Activated T-helper 17 cell treated with anti-CD3 and anti-CD28 coated beads, Interleukin-2, amount 50 U/mL, for 72 hours (primary cell): Measurements from ENCODE around the gene THY1. TPM values are rescaled to one million over a fixed set of nuclear protein-coding genes. Genes with fewer than 3 reads are reported as not detected.

Experiments used
- ATAC-seq: fragments of 150-1000 bp; cut with Tn5 transposase; replicated peaks from 2 replicates; pipeline ENCODE4 v1.10.0; 2021; ENCODE audit warnings: mild to moderate bottlenecking, moderate library complexity
- H3K27ac Mint-ChIP-seq: one replicate; pipeline ENCODE4 v1.8.0; 2022; ENCODE audit warnings: mixed read lengths
- H3K27me3 Mint-ChIP-seq: one replicate; pipeline ENCODE4 v1.8.0; 2022; ENCODE audit warnings: mixed read lengths
- H3K36me3 Mint-ChIP-seq: one replicate; pipeline ENCODE4 v1.8.0; 2022; ENCODE audit warnings: low read depth, mild to moderate bottlenecking, mixed read lengths
- H3K4me1 Mint-ChIP-seq: one replicate; pipeline ENCODE4 v1.8.0; 2022; ENCODE audit warnings: mixed read lengths
- H3K4me3 Mint-ChIP-seq: one replicate; pipeline ENCODE4 v1.8.0; 2022; ENCODE audit warnings: mild to moderate bottlenecking, mixed read lengths
- H3K9me3 Mint-ChIP-seq: one replicate; pipeline ENCODE4 v1.8.0; 2022; ENCODE audit warnings: mixed read lengths
- total RNA-seq, 2 donors: library from RNA; stranded (reverse); gene quantifications; one replicate each; pipeline ENCODE4 v1.2.3, GENCODE V29; 2022

THY1 gene
- total RNA-seq, 2 donors from 2014 or later = 1.1 to 4.7 TPM

DNA sequence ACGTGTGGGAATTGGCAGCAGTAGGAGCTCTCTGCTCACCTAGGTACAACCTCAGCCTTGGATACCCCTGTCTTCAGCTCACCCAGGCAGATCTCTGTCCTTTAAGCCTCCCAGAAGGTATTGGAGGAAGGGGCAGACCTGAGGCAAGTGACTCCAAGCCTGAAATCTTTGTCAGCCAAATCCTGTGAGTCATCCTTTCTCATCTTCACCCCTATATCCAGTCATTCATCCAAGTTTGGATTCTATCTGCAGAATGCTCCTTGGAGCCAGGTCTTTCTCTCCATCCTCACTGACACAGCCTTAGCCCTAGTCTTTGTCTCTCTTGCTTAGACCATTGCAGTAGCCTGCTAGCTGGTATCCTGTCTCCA is 10.4 kb upstream of the THY1 start:
- Mint-ChIP-seq H3K4me1 (no peaks in the 10 kb centered on the region), H3K36me3 (no peaks in the 10 kb centered on the region), H3K27ac (no peak overlapping the region), H3K9me3 (peaks cover 3% of the 10 kb centered on the region), H3K27me3 (peaks cover 20% of the 10 kb centered on the region), H3K4me3 (no peak overlapping the region)
- no peak for ATAC-seq

DNA sequence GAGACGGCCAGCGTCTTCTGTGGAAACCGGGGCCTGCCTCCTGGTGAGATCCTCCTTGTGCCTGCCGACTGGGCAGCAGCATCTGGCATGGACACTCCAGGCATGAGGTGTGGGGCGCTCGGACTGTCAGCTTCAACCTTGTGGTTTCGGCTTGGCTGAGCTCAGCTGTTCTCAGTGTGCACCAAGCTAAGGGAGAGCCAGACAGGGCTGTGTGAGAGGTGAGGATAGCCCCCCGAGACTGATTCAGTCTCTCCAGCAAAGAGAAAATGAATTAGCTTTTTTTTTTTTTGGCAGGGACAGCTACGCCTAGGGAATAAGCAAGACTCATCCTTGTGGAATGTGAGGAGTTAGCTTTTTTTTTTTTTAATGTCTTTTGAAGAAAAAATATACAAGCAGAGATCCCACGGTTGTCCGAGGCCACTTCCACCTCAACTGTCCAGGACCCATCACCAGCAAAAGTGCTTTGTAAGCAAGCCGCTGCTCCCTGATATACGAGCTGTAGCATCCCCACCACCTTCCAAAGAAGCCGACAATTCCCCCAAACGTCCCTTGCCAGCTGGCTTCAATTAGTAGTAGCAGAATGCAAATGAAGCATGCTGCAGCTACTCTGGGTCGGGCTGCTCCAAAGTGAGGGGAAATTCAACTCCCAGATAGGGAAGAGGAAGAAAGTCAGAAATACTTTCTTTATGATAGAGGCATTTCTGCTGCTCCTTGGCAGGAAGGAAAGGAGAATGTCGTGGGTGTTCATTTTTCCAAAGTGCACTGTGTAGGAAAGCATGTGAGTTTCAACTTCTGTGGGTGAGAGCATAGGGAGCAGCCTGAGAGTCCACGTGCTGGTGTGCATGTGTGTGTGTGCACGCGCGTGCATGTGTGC is 9.7 kb upstream of the THY1 start:
- Mint-ChIP-seq H3K4me3 (no peak overlapping the region), H3K27me3 (peaks cover 20% of the 10 kb centered on the region), H3K4me1 (no peaks in the 10 kb centered on the region), H3K27ac (no peak overlapping the region), H3K9me3 (peaks cover 3% of the 10 kb centered on the region), H3K36me3 (no peaks in the 10 kb centered on the region)
- no peak for ATAC-seq

DNA sequence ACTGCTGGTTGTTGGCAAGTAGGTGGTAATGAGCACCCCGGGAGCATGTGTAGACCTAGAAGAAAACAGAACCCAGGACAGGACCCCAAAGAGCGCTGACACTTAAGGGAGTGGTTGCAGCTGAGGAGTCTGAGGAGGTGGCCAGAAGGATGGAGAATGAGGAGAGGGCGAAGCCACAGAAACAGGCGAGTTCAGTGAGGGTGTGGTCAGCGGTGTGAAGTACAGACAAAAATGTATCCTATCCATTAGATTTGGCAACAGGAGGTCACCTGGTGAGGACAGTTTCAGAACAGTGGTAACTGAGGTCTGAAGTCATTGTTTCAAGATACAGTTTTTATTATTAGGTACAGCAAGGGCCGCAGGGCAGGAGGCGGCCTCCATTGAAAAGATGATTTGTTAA is 8.6 kb upstream of the THY1 start:
- H3K9me3 Mint-ChIP-seq = no peaks in the 10 kb centered on the region
- no peak overlapping the region for H3K27ac Mint-ChIP-seq
- H3K4me1 Mint-ChIP-seq = no peaks in the 10 kb centered on the region
- H3K36me3 Mint-ChIP-seq = no peaks in the 10 kb centered on the region
- H3K4me3 Mint-ChIP-seq = no peak overlapping the region
- no peak for ATAC-seq
- peaks cover 20% of the 10 kb centered on the region for H3K27me3 Mint-ChIP-seq

DNA sequence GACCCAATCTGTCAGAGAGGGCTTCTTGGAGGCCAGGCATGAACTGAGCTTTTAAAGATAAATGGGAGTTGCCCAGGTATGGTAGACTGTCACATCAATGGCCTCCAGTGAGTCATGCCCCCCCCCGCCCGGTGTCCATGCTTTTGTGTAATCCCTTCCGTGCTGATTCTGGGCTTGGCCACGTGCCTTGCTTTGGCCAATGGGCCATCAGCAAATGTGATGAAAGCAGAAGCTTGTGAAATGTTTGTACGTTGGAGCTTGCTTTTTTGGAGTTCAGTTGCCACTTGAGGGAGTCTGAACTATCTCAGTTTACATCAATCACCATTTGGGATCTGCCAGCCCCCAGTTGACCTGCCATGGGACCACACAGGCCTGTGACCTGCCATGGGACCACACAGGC is 4.3 kb upstream of the THY1 start:
- H3K27me3 Mint-ChIP-seq = peaks cover 31% of the 10 kb centered on the region
- H3K4me1 Mint-ChIP-seq = peaks cover 7% of the 10 kb centered on the region
- no peak overlapping the region for H3K4me3 Mint-ChIP-seq
- H3K36me3 Mint-ChIP-seq = no peaks in the 10 kb centered on the region
- ATAC-seq = no peak
- no peak overlapping the region for H3K27ac Mint-ChIP-seq
- no peaks in the 10 kb centered on the region for H3K9me3 Mint-ChIP-seq

DNA sequence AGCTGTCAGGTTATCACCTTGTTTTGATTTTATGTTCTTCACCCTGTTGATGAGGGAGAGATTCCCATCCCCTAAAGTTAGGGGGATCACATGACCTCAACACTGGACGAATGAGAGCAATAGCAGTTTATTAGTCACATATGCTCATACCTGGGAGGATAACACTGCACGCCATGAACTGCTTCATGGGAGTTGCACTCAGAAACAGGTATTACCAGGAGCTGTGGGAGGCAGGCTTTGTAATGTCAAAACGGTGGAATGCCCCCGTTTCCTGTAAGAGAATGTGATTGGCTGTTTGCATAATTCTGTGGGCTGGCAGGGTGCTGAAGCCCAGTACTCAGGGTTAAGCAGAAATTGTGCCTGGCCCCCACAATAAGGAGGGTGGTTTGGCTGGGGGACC is 3.2 kb upstream of the THY1 start:
- Mint-ChIP-seq H3K27ac (peak overlapping the region; percentile 45), H3K4me3 (peak overlapping the region; percentile 35), H3K9me3 (no peaks in the 10 kb centered on the region), H3K27me3 (peaks cover 33% of the 10 kb centered on the region), H3K4me1 (peaks cover 12% of the 10 kb centered on the region), H3K36me3 (no peaks in the 10 kb centered on the region)
- ATAC-seq = peak; percentile 60

DNA sequence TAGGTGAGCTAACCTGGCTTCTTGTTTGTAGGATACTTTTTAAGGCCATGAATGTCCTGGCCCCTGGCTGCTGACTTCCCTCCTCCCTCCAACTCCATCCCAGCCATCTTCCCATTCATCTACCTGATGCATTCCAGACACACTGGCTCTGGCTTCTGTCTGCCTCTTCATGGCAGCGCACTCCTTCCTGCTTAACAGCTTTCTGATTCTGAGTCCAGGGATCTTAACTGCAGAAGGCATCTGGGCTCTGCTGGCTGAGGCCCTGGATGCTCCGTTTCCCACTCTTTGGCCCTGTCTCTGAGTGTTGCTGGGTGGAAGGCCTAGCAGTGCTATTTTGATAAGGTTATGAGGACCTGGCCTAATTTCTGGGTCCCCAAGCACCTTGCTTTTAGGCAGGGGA is 1.8 kb upstream of the THY1 start:
- Mint-ChIP-seq H3K4me1 (peaks cover 12% of the 10 kb centered on the region), H3K36me3 (no peaks in the 10 kb centered on the region), H3K27me3 (peaks cover 33% of the 10 kb centered on the region), H3K9me3 (no peaks in the 10 kb centered on the region), H3K27ac (no peak overlapping the region), H3K4me3 (no peak overlapping the region)
- no peak for ATAC-seq

DNA sequence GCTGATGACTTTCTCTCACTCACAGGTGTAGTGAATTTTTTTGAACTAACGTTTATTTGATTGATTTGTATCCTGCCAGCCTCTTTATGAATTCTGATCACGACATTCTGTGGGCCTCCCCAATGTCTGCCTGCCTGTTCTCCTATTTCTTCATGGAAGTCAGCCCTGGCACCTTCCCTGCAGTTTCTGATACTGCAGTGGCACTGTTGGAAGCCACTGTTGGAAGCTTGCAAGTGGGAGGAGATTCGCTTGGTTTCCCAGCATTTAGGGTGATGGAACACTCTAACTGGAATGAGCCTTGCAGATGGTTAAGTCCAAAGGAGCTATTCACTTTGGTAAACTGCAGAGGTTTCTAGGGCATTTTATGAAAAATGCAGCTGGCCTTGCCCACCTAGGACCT is 1.3 kb upstream of the THY1 start:
- Mint-ChIP-seq H3K4me1 (peaks cover 12% of the 10 kb centered on the region), H3K4me3 (no peak overlapping the region)

DNA sequence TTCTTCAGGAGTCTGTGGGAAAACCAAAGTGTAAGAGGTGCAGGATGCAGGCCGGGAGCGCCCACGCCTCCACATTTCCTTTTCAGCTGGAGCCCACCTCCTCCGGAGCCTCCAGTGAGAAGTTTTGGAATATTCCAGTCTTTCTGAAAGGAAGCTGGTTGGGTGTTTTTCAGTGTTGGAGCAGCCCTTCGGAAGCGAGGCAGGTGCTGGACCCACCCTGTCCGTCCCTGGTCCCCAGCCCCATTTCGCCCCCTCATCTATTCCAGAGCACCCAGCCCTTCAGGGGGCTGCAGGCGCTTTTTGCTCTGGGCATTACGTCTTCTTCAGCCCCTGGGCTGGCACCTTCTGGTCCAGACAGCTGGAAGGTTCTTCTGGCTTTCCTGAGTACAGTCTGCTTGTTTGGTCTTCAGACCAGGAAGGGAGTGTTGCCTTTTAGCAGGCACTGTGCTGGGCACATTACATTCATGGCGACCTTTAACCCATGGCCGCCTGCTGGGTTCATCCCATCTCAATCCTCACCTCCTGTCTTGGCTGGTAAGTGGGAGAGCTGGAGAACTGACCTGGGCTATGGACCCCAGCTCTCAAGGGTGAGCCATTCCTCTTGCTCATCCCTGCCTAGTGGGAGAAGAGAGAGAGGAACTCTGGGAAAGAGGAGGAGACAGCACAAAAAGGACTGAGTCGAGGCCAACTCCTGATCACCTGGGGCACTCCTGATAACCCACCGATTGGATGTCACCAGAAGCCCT is 710 bp upstream of the THY1 start:
- no peak for ATAC-seq
- no peaks in the 10 kb centered on the region for H3K36me3 Mint-ChIP-seq
- H3K27me3 Mint-ChIP-seq = peaks cover 34% of the 10 kb centered on the region
- peak overlapping the region; percentile 82 for H3K4me3 Mint-ChIP-seq
- no peaks in the 10 kb centered on the region for H3K9me3 Mint-ChIP-seq
- peaks cover 12% of the 10 kb centered on the region for H3K4me1 Mint-ChIP-seq
- no peak overlapping the region for H3K27ac Mint-ChIP-seq

More for the DNA sequence above, 1.3 kb upstream of the THY1 start:
- Mint-ChIP-seq H3K27ac (no peak overlapping the region), H3K9me3 (no peaks in the 10 kb centered on the region), H3K36me3 (no peaks in the 10 kb centered on the region), H3K27me3 (peaks cover 34% of the 10 kb centered on the region)
- no peak for ATAC-seq

DNA sequence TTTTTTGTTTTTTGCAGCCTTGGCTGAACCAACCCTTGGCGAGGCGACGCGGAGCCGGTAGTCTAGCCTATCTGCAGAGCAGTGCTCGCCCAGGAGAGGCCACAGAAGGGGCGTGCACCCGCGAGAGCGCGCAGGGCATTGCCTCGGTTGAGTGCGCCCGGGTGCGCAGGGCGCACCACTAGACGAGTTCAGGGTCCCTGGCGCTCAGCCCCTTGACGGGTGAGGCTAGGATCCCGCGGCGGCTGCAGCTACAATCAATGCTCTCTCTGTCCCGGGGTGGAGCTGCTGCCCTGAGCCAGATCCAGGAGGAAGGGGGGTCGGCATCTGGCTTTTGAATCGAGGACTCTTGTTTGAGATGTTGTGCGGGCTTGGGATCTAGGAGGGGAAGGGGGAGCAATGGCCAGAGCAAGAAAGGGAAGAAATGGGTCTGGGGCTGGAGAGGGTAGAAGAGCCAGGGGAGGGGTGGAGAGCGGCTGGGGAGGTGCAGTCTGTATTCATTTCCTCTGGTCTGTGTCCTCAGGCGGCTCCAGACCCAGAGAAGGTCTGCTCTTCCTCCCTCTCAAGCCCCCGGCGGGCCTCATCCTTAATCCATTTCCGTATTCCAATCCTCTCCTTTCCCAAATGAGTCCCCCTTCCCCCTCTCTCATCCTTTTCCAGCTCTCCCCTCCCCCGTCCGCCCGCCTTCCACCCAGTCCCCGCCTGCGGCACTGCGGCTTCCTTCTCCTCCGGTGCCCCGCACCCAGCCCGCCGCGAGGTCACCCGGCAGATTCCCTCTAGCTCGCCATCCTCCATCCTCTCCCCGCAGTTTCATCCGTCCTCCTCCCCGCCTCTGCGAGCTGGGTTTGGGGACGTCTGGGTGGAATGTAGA is 797 bp downstream of the THY1 start:
- peaks cover 37% of the 10 kb centered on the region for H3K27me3 Mint-ChIP-seq
- peak; percentile 41 for ATAC-seq
- no peaks in the 10 kb centered on the region for H3K9me3 Mint-ChIP-seq
- peak overlapping the region; percentile 82 for H3K4me3 Mint-ChIP-seq
- no peaks in the 10 kb centered on the region for H3K36me3 Mint-ChIP-seq
- peaks cover 12% of the 10 kb centered on the region for H3K4me1 Mint-ChIP-seq
- H3K27ac Mint-ChIP-seq = no peak overlapping the region

DNA sequence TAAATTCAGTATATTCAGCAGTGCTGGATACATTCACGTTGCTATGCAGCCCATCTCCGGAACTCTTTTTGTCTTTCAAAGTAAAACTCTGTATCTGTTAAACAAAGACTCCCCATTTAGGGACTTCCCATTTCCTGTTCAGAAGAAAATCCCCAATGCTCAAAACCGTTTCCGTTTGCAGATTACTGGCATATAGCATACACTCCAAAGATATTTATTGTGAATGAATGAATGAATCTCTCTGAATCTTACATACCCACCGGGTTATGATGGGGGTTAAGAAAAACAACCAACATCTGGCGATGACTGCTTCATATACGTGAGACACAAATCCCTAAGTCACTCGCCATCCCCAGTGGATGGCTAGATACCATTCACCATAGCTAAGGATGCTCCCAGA is 1.6 kb downstream of the THY1 start:
- H3K4me3 Mint-ChIP-seq = peak overlapping the region; percentile 82

DNA sequence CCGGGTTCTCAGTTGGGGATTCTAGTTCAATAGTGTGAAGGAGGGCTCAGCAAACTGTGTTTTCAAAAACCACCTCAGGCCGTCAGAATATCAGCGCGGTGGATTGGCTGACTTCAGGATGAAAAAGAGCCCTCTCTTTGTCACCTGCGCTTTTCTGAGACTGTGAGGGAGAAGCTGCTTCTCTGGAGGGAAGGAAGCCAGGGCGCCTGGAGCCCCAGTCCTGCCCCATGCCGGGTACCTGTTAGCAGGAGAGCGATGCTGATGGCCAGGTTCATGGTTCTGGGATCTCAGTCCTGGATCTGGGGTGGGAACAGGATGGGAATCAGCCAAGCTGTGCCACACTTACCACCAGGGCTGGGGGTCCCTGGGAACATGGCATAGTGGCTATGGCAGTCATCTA is 2.3 kb downstream of the THY1 start:
- Mint-ChIP-seq H3K36me3 (no peaks in the 10 kb centered on the region), H3K9me3 (no peaks in the 10 kb centered on the region), H3K27me3 (peaks cover 37% of the 10 kb centered on the region), H3K4me1 (peaks cover 6% of the 10 kb centered on the region), H3K27ac (no peak overlapping the region), H3K4me3 (no peak overlapping the region)
- ATAC-seq = no peak

More for the DNA sequence above, 1.6 kb downstream of the THY1 start:
- peak; percentile 18 for ATAC-seq
- H3K27ac Mint-ChIP-seq = no peak overlapping the region
- H3K9me3 Mint-ChIP-seq = no peaks in the 10 kb centered on the region
- peaks cover 11% of the 10 kb centered on the region for H3K4me1 Mint-ChIP-seq
- peaks cover 37% of the 10 kb centered on the region for H3K27me3 Mint-ChIP-seq
- H3K36me3 Mint-ChIP-seq = no peaks in the 10 kb centered on the region

DNA sequence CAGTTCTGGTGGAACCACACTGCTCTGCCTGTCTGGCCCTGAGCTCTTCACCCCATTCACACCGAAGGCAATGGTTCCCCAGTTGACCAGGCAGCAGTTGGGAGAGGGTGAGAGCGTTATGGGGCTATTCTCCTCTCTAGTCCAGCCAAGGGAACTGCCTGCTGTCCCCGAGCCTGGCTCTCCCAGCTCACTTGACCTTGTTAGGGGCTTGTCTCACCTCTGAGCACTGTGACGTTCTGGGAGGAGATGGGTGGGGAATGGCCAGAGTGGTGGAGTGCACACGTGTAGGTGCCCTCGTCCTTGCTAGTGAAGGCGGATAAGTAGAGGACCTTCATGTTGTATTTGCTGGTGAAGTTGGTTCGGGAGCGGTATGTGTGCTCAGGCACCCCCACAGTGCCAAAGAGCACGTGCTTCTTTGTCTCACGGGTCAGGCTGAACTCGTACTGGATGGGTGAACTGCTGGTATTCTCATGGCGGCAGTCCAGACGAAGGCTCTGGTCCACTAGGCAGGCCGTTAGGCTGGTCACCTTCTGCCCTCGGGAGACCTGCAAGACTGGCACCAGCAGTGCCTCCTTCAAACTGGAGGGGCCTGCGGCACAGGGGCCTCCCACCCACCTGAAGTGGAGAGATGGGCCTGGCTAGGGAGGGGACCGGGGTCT is 3.0 kb downstream of the THY1 start:
- H3K27me3 Mint-ChIP-seq = peaks cover 35% of the 10 kb centered on the region
- no peaks in the 10 kb centered on the region for H3K9me3 Mint-ChIP-seq
- no peak for ATAC-seq
- no peak overlapping the region for H3K27ac Mint-ChIP-seq
- no peaks in the 10 kb centered on the region for H3K36me3 Mint-ChIP-seq
- no peak overlapping the region for H3K4me3 Mint-ChIP-seq
- peaks cover 6% of the 10 kb centered on the region for H3K4me1 Mint-ChIP-seq

DNA sequence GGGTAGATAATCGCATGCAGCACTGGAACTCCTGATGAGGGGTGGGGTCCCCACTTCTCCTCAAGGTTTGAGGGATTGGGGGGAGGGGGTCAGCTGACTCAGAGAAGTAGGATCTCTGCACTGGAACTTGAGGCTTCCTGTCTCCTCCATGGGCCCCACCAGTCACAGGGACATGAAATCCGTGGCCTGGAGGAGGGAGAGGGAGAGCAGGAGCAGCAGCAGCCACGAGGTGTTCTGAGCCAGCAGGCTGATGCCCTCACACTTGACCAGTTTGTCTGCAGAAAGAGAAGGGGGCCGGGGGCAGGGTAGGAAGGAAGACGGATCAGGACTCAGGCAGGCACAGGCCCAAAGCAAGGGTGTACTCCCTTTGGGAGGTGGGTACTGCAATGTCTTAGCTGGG is 3.7 kb downstream of the THY1 start:
- Mint-ChIP-seq H3K27ac (no peak overlapping the region), H3K36me3 (no peaks in the 10 kb centered on the region), H3K4me1 (peaks cover 6% of the 10 kb centered on the region), H3K9me3 (peaks cover 3% of the 10 kb centered on the region), H3K27me3 (peaks cover 31% of the 10 kb centered on the region), H3K4me3 (no peak overlapping the region)
- no peak for ATAC-seq

DNA sequence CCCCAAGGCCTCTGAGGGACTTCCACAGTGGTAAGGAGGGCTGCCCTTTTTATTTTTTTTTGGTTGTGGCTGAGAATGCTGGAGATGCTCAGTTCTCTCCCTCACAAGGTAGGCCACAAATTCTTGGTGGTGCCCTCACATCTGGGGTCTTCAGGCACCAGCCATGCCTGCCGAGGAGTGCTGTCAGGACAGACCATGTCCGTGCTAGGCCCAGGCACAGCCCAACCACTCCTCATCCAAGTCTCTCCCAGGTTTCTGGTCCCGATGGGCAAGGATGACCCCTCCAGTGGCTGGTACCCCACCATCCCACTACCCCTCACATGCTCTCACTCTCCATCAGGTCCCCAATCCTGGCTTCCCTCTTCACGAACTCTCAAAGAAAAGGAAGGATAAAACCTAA is 4.2 kb downstream of the THY1 start:
- H3K36me3 Mint-ChIP-seq = no peaks in the 10 kb centered on the region
- ATAC-seq = no peak
- H3K9me3 Mint-ChIP-seq = peaks cover 3% of the 10 kb centered on the region
- H3K27me3 Mint-ChIP-seq = peaks cover 30% of the 10 kb centered on the region
- peaks cover 6% of the 10 kb centered on the region for H3K4me1 Mint-ChIP-seq
- no peak overlapping the region for H3K27ac Mint-ChIP-seq
- H3K4me3 Mint-ChIP-seq = no peak overlapping the region
